Stimulated activated CD8-positive, alpha-beta memory T cell treated with anti-CD3 and anti-CD28 coated beads, Interleukin-12 subunit alpha, Interleukin-12 subunit beta, amount 100 ng/mL, for 1 hour (primary cell): ENCODE data around the gene TCP11L2.
"Not testable (repeated sequence)": the region's sequence is repeated elsewhere in the genome, so short reads cannot be mapped to it uniquely, and the experiment has no call there.

Source experiments
- DNase-seq: peaks from one replicate; pipeline ENCODE4 v3.0.0-alpha.2; 2020; ENCODE audit warnings: low read depth

The TCP11L2 gene

GRCh38 chr12:106307181-106307580, 4.6 kb downstream of the TCP11L2 start:
- no peak for DNase-seq

- DNase-seq = no peak
Observed at GRCh38 chr12:106308121-106308520, 5.6 kb downstream of the TCP11L2 start.

- DNase-seq = no peak
Observed at GRCh38 chr12:106308611-106309010, 6.1 kb downstream of the TCP11L2 start.

GRCh38 chr12:106309671-106310505, 7.4 kb downstream of the TCP11L2 start:
- DNase-seq = no peak

- no peak for DNase-seq
Observed at GRCh38 chr12:106310687-106311086, 8.2 kb downstream of the TCP11L2 start.

GRCh38 chr12:106311139-106311538, 8.6 kb downstream of the TCP11L2 start:
- DNase-seq = no peak

- DNase-seq = not testable (repeated sequence)
Observed at GRCh38 chr12:106313413-106313812, 10.9 kb downstream of the TCP11L2 start.

- no peak for DNase-seq
Observed at GRCh38 chr12:106315523-106315922, 13.0 kb downstream of the TCP11L2 start.

- no peak for DNase-seq
Observed at GRCh38 chr12:106317406-106318082, 15.0 kb downstream of the TCP11L2 start.

GRCh38 chr12:106321139-106321850, 18.8 kb downstream of the TCP11L2 start:
- DNase-seq = no peak

GRCh38 chr12:106323537-106323936, 21.0 kb downstream of the TCP11L2 start:
- no peak for DNase-seq

GRCh38 chr12:106327309-106327869, 24.9 kb downstream of the TCP11L2 start:
- no peak for DNase-seq

GRCh38 chr12:106328735-106329134, 26.2 kb downstream of the TCP11L2 start:
- DNase-seq = no peak

GRCh38 chr12:106329231-106329982, 26.9 kb downstream of the TCP11L2 start:
- no peak for DNase-seq

GRCh38 chr12:106331599-106331998, 29.1 kb downstream of the TCP11L2 start:
- no peak for DNase-seq

- DNase-seq = no peak
Observed at GRCh38 chr12:106332536-106332935, 30.0 kb downstream of the TCP11L2 start.

- no peak for DNase-seq
Observed at GRCh38 chr12:106333010-106333409, 30.5 kb downstream of the TCP11L2 start.

GRCh38 chr12:106333756-106334155, 31.2 kb downstream of the TCP11L2 start:
- no peak for DNase-seq

- DNase-seq = no peak
Observed at GRCh38 chr12:106341086-106341877, 38.7 kb downstream of the TCP11L2 start.

- no peak for DNase-seq
Observed at GRCh38 chr12:106342397-106343213, 40.1 kb downstream of the TCP11L2 start.
